ENCODE measurements around the gene POT1. TPM values are rescaled to one million over a fixed set of nuclear protein-coding genes. Genes with fewer than 3 reads are reported as not detected.
A peak's percentile ranks its signal among the peaks of the same experiment; 100 is the strongest.

Gene POT1
- total and polyA plus RNA-seq, 2 experiments from 2014 or later, result 12.0 to 40.4 TPM

- TF ChIP-seq, protein P1, sequence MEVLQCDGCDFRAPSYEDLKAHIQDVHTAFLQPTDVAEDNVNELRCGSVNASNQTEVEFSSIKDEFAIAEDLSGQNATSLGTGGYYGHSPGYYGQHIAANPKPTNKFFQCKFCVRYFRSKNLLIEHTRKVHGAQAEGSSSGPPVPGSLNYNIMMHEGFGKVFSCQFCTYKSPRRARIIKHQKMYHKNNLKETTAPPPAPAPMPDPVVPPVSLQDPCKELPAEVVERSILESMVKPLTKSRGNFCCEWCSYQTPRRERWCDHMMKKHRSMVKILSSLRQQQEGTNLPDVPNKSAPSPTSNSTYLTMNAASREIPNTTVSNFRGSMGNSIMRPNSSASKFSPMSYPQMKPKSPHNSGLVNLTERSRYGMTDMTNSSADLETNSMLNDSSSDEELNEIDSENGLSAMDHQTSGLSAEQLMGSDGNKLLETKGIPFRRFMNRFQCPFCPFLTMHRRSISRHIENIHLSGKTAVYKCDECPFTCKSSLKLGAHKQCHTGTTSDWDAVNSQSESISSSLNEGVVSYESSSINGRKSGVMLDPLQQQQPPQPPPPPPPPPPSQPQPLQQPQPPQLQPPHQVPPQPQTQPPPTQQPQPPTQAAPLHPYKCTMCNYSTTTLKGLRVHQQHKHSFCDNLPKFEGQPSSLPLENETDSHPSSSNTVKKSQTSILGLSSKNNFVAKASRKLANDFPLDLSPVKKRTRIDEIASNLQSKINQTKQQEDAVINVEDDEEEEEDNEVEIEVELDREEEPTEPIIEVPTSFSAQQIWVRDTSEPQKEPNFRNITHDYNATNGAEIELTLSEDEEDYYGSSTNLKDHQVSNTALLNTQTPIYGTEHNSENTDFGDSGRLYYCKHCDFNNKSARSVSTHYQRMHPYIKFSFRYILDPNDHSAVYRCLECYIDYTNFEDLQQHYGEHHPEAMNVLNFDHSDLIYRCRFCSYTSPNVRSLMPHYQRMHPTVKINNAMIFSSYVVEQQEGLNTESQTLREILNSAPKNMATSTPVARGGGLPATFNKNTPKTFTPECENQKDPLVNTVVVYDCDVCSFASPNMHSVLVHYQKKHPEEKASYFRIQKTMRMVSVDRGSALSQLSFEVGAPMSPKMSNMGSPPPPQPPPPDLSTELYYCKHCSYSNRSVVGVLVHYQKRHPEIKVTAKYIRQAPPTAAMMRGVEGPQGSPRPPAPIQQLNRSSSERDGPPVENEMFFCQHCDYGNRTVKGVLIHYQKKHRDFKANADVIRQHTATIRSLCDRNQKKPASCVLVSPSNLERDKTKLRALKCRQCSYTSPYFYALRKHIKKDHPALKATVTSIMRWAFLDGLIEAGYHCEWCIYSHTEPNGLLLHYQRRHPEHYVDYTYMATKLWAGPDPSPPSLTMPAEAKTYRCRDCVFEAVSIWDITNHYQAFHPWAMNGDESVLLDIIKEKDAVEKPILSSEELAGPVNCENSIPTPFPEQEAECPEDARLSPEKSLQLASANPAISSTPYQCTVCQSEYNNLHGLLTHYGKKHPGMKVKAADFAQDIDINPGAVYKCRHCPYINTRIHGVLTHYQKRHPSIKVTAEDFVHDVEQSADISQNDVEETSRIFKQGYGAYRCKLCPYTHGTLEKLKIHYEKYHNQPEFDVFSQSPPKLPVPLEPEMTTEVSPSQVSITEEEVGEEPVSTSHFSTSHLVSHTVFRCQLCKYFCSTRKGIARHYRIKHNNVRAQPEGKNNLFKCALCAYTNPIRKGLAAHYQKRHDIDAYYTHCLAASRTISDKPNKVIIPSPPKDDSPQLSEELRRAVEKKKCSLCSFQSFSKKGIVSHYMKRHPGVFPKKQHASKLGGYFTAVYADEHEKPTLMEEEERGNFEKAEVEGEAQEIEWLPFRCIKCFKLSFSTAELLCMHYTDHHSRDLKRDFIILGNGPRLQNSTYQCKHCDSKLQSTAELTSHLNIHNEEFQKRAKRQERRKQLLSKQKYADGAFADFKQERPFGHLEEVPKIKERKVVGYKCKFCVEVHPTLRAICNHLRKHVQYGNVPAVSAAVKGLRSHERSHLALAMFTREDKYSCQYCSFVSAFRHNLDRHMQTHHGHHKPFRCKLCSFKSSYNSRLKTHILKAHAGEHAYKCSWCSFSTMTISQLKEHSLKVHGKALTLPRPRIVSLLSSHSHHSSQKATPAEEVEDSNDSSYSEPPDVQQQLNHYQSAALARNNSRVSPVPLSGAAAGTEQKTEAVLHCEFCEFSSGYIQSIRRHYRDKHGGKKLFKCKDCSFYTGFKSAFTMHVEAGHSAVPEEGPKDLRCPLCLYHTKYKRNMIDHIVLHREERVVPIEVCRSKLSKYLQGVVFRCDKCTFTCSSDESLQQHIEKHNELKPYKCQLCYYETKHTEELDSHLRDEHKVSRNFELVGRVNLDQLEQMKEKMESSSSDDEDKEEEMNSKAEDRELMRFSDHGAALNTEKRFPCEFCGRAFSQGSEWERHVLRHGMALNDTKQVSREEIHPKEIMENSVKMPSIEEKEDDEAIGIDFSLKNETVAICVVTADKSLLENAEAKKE (CRISPR knock-in tag; IDR thresholded peaks at IDR 0.05), result no peak
- no peak for TF ChIP-seq POLR2AphosphoS5 (IDR thresholded peaks at IDR 0.05; ENCODE audit: low read depth)
- no peak for TF ChIP-seq STAT1 (IDR thresholded peaks at IDR 0.05; ENCODE audit: unreplicated experiment)
- no peak for TF ChIP-seq JUNB (IDR thresholded peaks at IDR 0.05; ENCODE audit: unreplicated experiment)
Measured at GRCh38 chr7:124907490-124907889, 22.1 kb downstream of the POT1 start (continued).

DNA sequence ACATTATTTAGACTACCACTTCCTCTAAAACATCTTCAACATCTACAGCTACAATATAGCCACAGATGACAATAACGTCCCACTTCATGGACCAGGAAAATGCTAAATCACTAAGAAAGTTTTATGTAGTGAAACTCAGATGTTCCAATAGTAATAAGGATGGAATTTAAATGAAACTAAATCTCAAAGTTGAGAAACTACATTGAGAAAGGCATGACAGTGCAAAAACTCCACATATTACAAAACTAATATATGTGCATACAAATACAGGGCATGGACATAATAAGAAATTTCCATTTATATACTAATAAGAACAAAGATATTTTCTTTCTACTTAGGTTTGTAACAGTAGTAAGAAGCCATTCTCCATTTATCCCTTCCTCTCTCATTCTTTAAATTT, 31.1 kb downstream of the POT1 start:
- Mint-ChIP-seq H3K27ac (peak overlapping the region; percentile 75; the same call in 1 of the 2 replicates), H3K27me3 (ENCODE audit: insufficient read depth, low read depth, poor library complexity) (no peaks in the 10 kb centered on the region), H3K4me3 (no peak overlapping the region), H3K36me3 (ENCODE audit: low read depth) (peaks cover 30% of the 10 kb centered on the region; the same call in 2 of the 3 replicates), H3K4me1 (no peaks in the 10 kb centered on the region), H3K9me3 (peaks cover 30% of the 10 kb centered on the region)
- Histone ChIP-seq H3K79me2 (replicated peaks; ENCODE audit: insufficient read depth) (peaks cover 16% of the 10 kb centered on the region), H3K36me3 (ENCODE audit: insufficient read depth) (no peaks in the 10 kb centered on the region; the same call in 1 of the 2 replicates), H3K27me3 (ENCODE audit: insufficient read depth) (no peaks in the 10 kb centered on the region), H3K4me2 (no peak overlapping the region), H2AFZ (no peak overlapping the region), H3K9me2 (ENCODE audit: insufficient read depth) (no peaks in the 10 kb centered on the region), H4K20me1 (replicated peaks; ENCODE audit: insufficient read depth) (no peaks in the 10 kb centered on the region), H3K4me1 (ENCODE audit: insufficient read depth) (no peaks in the 10 kb centered on the region), H3F3A (replicated peaks; ENCODE audit: low read depth) (no peaks in the 10 kb centered on the region), H3K4me3 (no peak overlapping the region), H3K27ac (ENCODE audit: low read depth) (no peak overlapping the region)
- DNase-seq (ENCODE audit: low spot score), result no peak
- ATAC-seq, result no peak
- TF ChIP-seq ZNF331 (CRISPR knock-in tag; IDR thresholded peaks at IDR 0.05; ENCODE audit: low read depth), result no peak
- no peak for TF ChIP-seq ETS1 (IDR thresholded peaks at IDR 0.05)
- TF ChIP-seq NANOG (IDR thresholded peaks at IDR 0.05; ENCODE audit: borderline replicate concordance), result no peak

Measured in GM23338 (cell line).